GM23338 (cell line): ENCODE data around the gene RNF182. TPM values are rescaled to one million over a fixed set of nuclear protein-coding genes. Genes with fewer than 3 reads are reported as not detected.
A peak's percentile ranks its signal among the peaks of the same experiment; 100 is the strongest.
"Not testable (repeated sequence)": the region's sequence is repeated elsewhere in the genome, so short reads cannot be mapped to it uniquely, and the experiment has no call there.

ENCODE experiments used
- ATAC-seq: fragments of 200-7000 bp; cut with Tn5 transposase; 3 replicates; pipeline ENCODE4 v1.9.1; 2020
- DNase-seq: peaks from one replicate; pipeline ENCODE4 v3.0.0-alpha.2; 2015; ENCODE audit warnings: low spot score
- H2AFZ ChIP-seq: fragments of 200-600 bp; sonication (generic); 2 replicates; pipeline ENCODE4 v1.8.0; 2016; ENCODE audit warnings: antibody characterized with exemption, mild to moderate bottlenecking, moderate library complexity
- H3F3A ChIP-seq: fragments of 200-600 bp; sonication (generic); replicated peaks from 2 replicates; pipeline ENCODE4 v1.8.0; 2017; ENCODE audit warnings: antibody characterized with exemption, mixed run types, low read depth
- H3K27ac ChIP-seq: fragments of 200-600 bp; sonication (generic); 2 replicates; pipeline ENCODE4 v1.6.1; 2016; ENCODE audit warnings: low read depth
- H3K27me3 ChIP-seq: fragments of 200-600 bp; sonication (generic); 2 replicates; pipeline ENCODE4 v1.8.0; 2016; ENCODE audit warnings: mild to moderate bottlenecking, mixed run types, moderate library complexity; ENCODE audit not compliant: insufficient read depth
- H3K36me3 ChIP-seq: fragments of 200-600 bp; sonication (generic); 2 replicates; pipeline ENCODE4 v1.8.0; 2016; ENCODE audit warnings: mild to moderate bottlenecking; ENCODE audit not compliant: insufficient read depth
- H3K4me1 ChIP-seq: fragments of 200-600 bp; sonication (generic); 2 replicates; pipeline ENCODE4 v1.8.0; 2016; ENCODE audit warnings: mild to moderate bottlenecking, moderate library complexity; ENCODE audit not compliant: insufficient read depth
- H3K4me2 ChIP-seq: fragments of 200-600 bp; sonication (generic); 2 replicates; pipeline ENCODE4 v1.7.1; 2017; ENCODE audit warnings: mixed run types
- H3K4me3 ChIP-seq: fragments of 200-600 bp; sonication (generic); 2 replicates; pipeline ENCODE4 v1.6.1; 2016; ENCODE audit warnings: mixed run types
- H3K79me2 ChIP-seq: fragments of 200-600 bp; sonication (generic); replicated peaks from 2 replicates; pipeline ENCODE4 v1.8.0; 2017; ENCODE audit warnings: mild to moderate bottlenecking; ENCODE audit not compliant: insufficient read depth
- H3K9me2 ChIP-seq: fragments of 200-600 bp; sonication (generic); 2 replicates; pipeline ENCODE4 v1.8.0; 2017; ENCODE audit not compliant: insufficient read depth
- H4K20me1 ChIP-seq: fragments of 200-600 bp; sonication (generic); replicated peaks from 2 replicates; pipeline ENCODE4 v1.8.0; 2017; ENCODE audit warnings: mild to moderate bottlenecking; ENCODE audit not compliant: insufficient read depth
- H3K27ac Mint-ChIP-seq: 2 replicates; pipeline ENCODE4 v1.8.0; 2020; ENCODE audit warnings: inconsistent platforms, mild to moderate bottlenecking, moderate library complexity, mixed read lengths
- H3K27me3 Mint-ChIP-seq: 3 replicates; pipeline ENCODE4 v1.8.0; 2022; ENCODE audit warnings: low read depth, mild to moderate bottlenecking, moderate library complexity, mixed read lengths, inconsistent platforms; ENCODE audit not compliant: insufficient read depth, poor library complexity
- H3K36me3 Mint-ChIP-seq: 3 replicates; pipeline ENCODE4 v1.8.0; 2021; ENCODE audit warnings: low read depth, mild to moderate bottlenecking, inconsistent platforms, moderate library complexity, mixed read lengths
- H3K4me1 Mint-ChIP-seq: 3 replicates; pipeline ENCODE4 v1.8.0; 2020; ENCODE audit warnings: mild to moderate bottlenecking, inconsistent platforms, mixed read lengths
- H3K4me3 Mint-ChIP-seq: 3 replicates; pipeline ENCODE4 v1.8.0; 2021; ENCODE audit warnings: moderate library complexity, mild to moderate bottlenecking, inconsistent platforms, mixed read lengths
- H3K9me3 Mint-ChIP-seq: 3 replicates; pipeline ENCODE4 v1.8.0; 2020; ENCODE audit warnings: moderate library complexity, mild to moderate bottlenecking, inconsistent platforms, mixed read lengths
- CREB1 ChIP-seq: fragments of 250-450 bp; sonication (Bioruptor Pico); IDR thresholded peaks from 2 replicates; pipeline ENCODE4 v1.5.0; 2020; ENCODE audit warnings: low read depth, mild to moderate bottlenecking, moderate library complexity
- ETS1 ChIP-seq: IDR thresholded peaks from 2 replicates; pipeline ENCODE4 v1.6.1; 2016; ENCODE audit warnings: antibody characterized with exemption
- EZH2 ChIP-seq: fragments of 200-600 bp; sonication (generic); IDR thresholded peaks from one replicate; pipeline ENCODE4 v1.8.0; 2017; ENCODE audit warnings: antibody characterized with exemption, mild to moderate bottlenecking, low read depth; ENCODE audit not compliant: unreplicated experiment
- EZH2phosphoT487 ChIP-seq: fragments of 200-600 bp; sonication (generic); IDR thresholded peaks from one replicate; pipeline ENCODE4 v1.8.1; 2018; ENCODE audit warnings: antibody characterized with exemption; ENCODE audit not compliant: unreplicated experiment
- JUNB ChIP-seq: IDR thresholded peaks from one replicate; pipeline ENCODE4 v1.6.1; 2016; ENCODE audit warnings: antibody characterized with exemption; ENCODE audit not compliant: unreplicated experiment
- NANOG ChIP-seq: IDR thresholded peaks from 2 replicates; pipeline ENCODE4 v1.6.1; 2016; ENCODE audit warnings: antibody characterized with exemption, borderline replicate concordance
- POLR2AphosphoS5 ChIP-seq: IDR thresholded peaks from 2 replicates; pipeline ENCODE4 v1.6.1; 2016; ENCODE audit warnings: antibody characterized with exemption, low read depth
- STAT1 ChIP-seq: IDR thresholded peaks from one replicate; pipeline ENCODE4 v1.6.1; 2016; ENCODE audit warnings: antibody characterized with exemption; ENCODE audit not compliant: unreplicated experiment
- ZNF114 ChIP-seq: fragments of 250-450 bp; sonication (Bioruptor Pico); IDR thresholded peaks from 2 replicates; pipeline ENCODE4 v1.5.0; 2020; ENCODE audit warnings: mild to moderate bottlenecking, moderate library complexity
- ZNF331 ChIP-seq: fragments of 250-450 bp; sonication (Bioruptor Pico); IDR thresholded peaks from 2 replicates; pipeline ENCODE4 v1.5.0; 2020; ENCODE audit warnings: low read depth, mild to moderate bottlenecking, moderate library complexity
- polyA plus RNA-seq: library from polyadenylated mRNA; unstranded; fragments of >200 nt; fragmentation: Nextera tagmentation; extraction: Ambion mirVana; gene quantifications from 2 replicates; pipeline ENCODE4 v1.2.1, GENCODE V29; 2016
- total RNA-seq: library from RNA; depleted of rRNA; stranded (reverse); fragments of >200 nt; shearing (Covaris generic); gene quantifications from 2 replicates; pipeline ENCODE4 v1.2.3, GENCODE V29; 2014
- TF ChIP-seq, protein P1 (sequence below): fragments of 250-450 bp; sonication (Bioruptor Pico); IDR thresholded peaks from 2 replicates; pipeline ENCODE4 v1.5.0; 2020; ENCODE audit warnings: mild to moderate bottlenecking, moderate library complexity
- TF ChIP-seq, protein P2 (sequence below): IDR thresholded peaks from one replicate; pipeline ENCODE4 v1.6.1; 2018; ENCODE audit warnings: antibody characterized with exemption; ENCODE audit not compliant: unreplicated experiment

Gene RNF182
- total and polyA plus RNA-seq, 2 experiments from 2014 or later: 3.2 to 9.8 TPM

- H3K4me2 ChIP-seq: peak overlapping the region; percentile 81; the same call in 1 of the 2 replicates
- H3K9me3 Mint-ChIP-seq: not testable (repeated sequence)
Measured at GRCh38 chr6:14018559-14018958, 93.8 kb downstream of the RNF182 start.

DNA sequence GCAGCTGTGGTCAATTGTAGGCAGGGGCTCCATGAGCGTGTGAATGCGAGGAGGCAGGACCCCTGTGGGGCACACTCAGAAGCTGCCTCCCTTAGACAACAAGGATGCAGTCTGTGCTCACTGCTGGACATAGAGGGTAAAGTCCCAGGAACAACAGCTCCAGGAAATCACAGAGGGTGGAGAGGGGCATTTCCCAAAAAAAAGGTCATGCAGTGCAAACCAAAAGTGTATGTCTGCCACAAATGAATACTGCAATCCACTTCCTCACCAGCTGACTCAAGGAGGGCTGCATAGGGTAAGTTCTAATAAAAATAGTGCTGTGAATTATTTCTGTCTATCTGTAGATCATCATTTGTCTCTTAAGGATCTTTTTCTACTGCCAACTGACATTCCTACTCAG, 95.8 kb downstream of the RNF182 start:
- H3K27ac ChIP-seq: no peak overlapping the region
- H3K36me3 ChIP-seq: no peaks in the 10 kb centered on the region
- peaks cover 46% of the 10 kb centered on the region for H3K4me1 Mint-ChIP-seq
- no peak overlapping the region for H3K4me2 ChIP-seq
- no peak overlapping the region for H2AFZ ChIP-seq
- ATAC-seq: no peak
- no peaks in the 10 kb centered on the region for H3K79me2 ChIP-seq
- peaks cover 7% of the 10 kb centered on the region for H3K9me3 Mint-ChIP-seq
- 0 out of 2 replicates have a peak, but pooled peaks cover 2% of the 10 kb centered on the region for H3F3A ChIP-seq
- peaks cover 15% of the 10 kb centered on the region for H3K27me3 Mint-ChIP-seq
- H3K27ac Mint-ChIP-seq: no peak overlapping the region
- peaks cover 41% of the 10 kb centered on the region for H3K4me1 ChIP-seq
- H3K4me3 Mint-ChIP-seq: no peak overlapping the region
- no peak for TF ChIP-seq EZH2
- no peak for TF ChIP-seq NANOG
- TF ChIP-seq, protein P1, sequence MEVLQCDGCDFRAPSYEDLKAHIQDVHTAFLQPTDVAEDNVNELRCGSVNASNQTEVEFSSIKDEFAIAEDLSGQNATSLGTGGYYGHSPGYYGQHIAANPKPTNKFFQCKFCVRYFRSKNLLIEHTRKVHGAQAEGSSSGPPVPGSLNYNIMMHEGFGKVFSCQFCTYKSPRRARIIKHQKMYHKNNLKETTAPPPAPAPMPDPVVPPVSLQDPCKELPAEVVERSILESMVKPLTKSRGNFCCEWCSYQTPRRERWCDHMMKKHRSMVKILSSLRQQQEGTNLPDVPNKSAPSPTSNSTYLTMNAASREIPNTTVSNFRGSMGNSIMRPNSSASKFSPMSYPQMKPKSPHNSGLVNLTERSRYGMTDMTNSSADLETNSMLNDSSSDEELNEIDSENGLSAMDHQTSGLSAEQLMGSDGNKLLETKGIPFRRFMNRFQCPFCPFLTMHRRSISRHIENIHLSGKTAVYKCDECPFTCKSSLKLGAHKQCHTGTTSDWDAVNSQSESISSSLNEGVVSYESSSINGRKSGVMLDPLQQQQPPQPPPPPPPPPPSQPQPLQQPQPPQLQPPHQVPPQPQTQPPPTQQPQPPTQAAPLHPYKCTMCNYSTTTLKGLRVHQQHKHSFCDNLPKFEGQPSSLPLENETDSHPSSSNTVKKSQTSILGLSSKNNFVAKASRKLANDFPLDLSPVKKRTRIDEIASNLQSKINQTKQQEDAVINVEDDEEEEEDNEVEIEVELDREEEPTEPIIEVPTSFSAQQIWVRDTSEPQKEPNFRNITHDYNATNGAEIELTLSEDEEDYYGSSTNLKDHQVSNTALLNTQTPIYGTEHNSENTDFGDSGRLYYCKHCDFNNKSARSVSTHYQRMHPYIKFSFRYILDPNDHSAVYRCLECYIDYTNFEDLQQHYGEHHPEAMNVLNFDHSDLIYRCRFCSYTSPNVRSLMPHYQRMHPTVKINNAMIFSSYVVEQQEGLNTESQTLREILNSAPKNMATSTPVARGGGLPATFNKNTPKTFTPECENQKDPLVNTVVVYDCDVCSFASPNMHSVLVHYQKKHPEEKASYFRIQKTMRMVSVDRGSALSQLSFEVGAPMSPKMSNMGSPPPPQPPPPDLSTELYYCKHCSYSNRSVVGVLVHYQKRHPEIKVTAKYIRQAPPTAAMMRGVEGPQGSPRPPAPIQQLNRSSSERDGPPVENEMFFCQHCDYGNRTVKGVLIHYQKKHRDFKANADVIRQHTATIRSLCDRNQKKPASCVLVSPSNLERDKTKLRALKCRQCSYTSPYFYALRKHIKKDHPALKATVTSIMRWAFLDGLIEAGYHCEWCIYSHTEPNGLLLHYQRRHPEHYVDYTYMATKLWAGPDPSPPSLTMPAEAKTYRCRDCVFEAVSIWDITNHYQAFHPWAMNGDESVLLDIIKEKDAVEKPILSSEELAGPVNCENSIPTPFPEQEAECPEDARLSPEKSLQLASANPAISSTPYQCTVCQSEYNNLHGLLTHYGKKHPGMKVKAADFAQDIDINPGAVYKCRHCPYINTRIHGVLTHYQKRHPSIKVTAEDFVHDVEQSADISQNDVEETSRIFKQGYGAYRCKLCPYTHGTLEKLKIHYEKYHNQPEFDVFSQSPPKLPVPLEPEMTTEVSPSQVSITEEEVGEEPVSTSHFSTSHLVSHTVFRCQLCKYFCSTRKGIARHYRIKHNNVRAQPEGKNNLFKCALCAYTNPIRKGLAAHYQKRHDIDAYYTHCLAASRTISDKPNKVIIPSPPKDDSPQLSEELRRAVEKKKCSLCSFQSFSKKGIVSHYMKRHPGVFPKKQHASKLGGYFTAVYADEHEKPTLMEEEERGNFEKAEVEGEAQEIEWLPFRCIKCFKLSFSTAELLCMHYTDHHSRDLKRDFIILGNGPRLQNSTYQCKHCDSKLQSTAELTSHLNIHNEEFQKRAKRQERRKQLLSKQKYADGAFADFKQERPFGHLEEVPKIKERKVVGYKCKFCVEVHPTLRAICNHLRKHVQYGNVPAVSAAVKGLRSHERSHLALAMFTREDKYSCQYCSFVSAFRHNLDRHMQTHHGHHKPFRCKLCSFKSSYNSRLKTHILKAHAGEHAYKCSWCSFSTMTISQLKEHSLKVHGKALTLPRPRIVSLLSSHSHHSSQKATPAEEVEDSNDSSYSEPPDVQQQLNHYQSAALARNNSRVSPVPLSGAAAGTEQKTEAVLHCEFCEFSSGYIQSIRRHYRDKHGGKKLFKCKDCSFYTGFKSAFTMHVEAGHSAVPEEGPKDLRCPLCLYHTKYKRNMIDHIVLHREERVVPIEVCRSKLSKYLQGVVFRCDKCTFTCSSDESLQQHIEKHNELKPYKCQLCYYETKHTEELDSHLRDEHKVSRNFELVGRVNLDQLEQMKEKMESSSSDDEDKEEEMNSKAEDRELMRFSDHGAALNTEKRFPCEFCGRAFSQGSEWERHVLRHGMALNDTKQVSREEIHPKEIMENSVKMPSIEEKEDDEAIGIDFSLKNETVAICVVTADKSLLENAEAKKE (CRISPR knock-in tag): no peak
- TF ChIP-seq POLR2AphosphoS5: no peak
- no peak for TF ChIP-seq CREB1 (CRISPR knock-in tag)
- no peak for TF ChIP-seq EZH2phosphoT487
- TF ChIP-seq, protein P2, sequence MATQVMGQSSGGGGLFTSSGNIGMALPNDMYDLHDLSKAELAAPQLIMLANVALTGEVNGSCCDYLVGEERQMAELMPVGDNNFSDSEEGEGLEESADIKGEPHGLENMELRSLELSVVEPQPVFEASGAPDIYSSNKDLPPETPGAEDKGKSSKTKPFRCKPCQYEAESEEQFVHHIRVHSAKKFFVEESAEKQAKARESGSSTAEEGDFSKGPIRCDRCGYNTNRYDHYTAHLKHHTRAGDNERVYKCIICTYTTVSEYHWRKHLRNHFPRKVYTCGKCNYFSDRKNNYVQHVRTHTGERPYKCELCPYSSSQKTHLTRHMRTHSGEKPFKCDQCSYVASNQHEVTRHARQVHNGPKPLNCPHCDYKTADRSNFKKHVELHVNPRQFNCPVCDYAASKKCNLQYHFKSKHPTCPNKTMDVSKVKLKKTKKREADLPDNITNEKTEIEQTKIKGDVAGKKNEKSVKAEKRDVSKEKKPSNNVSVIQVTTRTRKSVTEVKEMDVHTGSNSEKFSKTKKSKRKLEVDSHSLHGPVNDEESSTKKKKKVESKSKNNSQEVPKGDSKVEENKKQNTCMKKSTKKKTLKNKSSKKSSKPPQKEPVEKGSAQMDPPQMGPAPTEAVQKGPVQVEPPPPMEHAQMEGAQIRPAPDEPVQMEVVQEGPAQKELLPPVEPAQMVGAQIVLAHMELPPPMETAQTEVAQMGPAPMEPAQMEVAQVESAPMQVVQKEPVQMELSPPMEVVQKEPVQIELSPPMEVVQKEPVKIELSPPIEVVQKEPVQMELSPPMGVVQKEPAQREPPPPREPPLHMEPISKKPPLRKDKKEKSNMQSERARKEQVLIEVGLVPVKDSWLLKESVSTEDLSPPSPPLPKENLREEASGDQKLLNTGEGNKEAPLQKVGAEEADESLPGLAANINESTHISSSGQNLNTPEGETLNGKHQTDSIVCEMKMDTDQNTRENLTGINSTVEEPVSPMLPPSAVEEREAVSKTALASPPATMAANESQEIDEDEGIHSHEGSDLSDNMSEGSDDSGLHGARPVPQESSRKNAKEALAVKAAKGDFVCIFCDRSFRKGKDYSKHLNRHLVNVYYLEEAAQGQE: no peak
- TF ChIP-seq ETS1: no peak
- no peak for TF ChIP-seq JUNB
- TF ChIP-seq ZNF331 (CRISPR knock-in tag): no peak
- TF ChIP-seq STAT1: no peak
- TF ChIP-seq ZNF114 (CRISPR knock-in tag): no peak
- no peak for DNase-seq
- H4K20me1 ChIP-seq: no peaks in the 10 kb centered on the region
- H3K27me3 ChIP-seq: no peaks in the 10 kb centered on the region
- peaks cover 7% of the 10 kb centered on the region; the same call in 2 of the 3 replicates for H3K36me3 Mint-ChIP-seq
- peaks cover 8% of the 10 kb centered on the region; the same call in 1 of the 2 replicates for H3K9me2 ChIP-seq
- H3K4me3 ChIP-seq: no peak overlapping the region

More at GRCh38 chr6:14018559-14018958, 93.8 kb downstream of the RNF182 start:
- not testable (repeated sequence) for H4K20me1 ChIP-seq, H2AFZ ChIP-seq, H3F3A ChIP-seq, H3K36me3 Mint-ChIP-seq, H3K79me2 ChIP-seq, H3K27ac ChIP-seq, H3K27ac Mint-ChIP-seq, H3K4me3 Mint-ChIP-seq, H3K9me2 ChIP-seq, ATAC-seq, DNase-seq, H3K27me3 ChIP-seq, H3K36me3 ChIP-seq
- H3K4me3 ChIP-seq: peak overlapping the region; percentile 55; the same call in 1 of the 2 replicates
- peaks cover 24% of the 10 kb centered on the region for H3K4me1 ChIP-seq
- Mint-ChIP-seq H3K4me1 (peaks cover 27% of the 10 kb centered on the region), H3K27me3 (peaks cover 19% of the 10 kb centered on the region)
